ENCODE data around the gene PDE6D. TPM values are rescaled to one million over a fixed set of nuclear protein-coding genes. Genes with fewer than 3 reads are reported as not detected.
"Not testable (repeated sequence)": the region's sequence is repeated elsewhere in the genome, so short reads cannot be mapped to it uniquely, and the experiment has no call there.

Gene PDE6D
- total RNA-seq, 1 donor from 2014 or later = 14.8 TPM

DNA sequence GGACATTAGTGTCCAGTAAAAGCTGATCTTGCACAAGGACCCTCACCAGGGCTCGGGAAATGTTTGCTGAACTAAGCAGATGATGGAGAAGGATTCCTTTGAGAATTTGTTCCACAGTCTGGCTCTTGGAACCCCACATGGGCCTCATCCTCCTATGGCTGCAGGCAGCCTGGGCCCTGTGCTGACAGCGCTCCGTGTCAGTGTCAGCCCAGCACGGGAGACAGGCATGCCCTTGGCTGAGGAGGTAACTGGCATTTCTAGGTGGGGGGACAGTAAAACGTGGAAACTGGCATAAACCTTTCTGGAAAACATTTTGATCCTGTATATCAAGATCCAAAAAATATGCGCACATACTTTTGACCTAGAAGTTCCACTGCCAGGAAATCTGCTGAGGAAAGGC lies 62.3 kb downstream of the PDE6D start:
- no peak for DNase-seq

DNA sequence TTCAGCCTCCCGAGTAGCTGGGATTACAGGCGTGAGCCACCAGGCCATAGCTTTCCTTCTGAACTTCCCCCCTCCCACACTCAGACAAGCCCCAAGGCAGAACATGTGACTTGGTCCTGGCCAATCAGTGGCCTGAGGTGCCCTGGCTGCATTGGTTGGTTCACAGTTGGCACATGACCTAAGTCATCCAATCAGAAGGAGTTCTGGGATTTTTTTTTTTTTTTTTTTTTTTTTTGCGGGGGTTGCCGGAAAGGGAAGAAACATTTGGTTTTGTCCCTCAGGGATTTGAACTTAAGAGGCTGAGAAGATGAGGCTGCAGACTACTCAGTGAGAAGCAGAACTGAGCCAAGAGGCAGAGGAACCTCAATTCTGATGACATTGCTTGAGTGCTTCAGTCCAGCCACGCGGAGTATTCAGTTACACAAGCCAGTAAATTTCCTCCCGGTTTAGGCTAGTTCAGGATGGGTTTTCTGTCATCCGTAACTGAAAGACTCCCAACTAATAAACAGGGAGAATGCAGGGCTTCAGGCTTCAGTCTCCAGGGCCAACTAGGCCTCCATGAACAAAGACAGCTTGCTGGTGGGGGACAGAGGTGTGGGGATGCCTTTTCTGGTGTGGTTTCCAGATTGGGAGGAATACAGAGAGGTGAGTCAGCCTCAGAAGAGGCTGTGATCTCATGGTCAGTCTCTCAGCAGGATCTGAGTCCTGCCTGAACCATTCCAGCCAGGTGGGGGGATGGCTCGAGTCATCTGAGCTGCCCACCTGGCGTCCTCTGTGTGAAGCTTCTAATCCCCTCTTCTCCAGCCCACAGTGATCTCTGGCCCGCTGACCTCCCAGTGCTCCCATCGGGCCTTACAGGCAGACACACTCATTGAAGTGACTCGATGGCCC lies 63.6 kb downstream of the PDE6D start:
- peak; percentile 63 for DNase-seq

DNA sequence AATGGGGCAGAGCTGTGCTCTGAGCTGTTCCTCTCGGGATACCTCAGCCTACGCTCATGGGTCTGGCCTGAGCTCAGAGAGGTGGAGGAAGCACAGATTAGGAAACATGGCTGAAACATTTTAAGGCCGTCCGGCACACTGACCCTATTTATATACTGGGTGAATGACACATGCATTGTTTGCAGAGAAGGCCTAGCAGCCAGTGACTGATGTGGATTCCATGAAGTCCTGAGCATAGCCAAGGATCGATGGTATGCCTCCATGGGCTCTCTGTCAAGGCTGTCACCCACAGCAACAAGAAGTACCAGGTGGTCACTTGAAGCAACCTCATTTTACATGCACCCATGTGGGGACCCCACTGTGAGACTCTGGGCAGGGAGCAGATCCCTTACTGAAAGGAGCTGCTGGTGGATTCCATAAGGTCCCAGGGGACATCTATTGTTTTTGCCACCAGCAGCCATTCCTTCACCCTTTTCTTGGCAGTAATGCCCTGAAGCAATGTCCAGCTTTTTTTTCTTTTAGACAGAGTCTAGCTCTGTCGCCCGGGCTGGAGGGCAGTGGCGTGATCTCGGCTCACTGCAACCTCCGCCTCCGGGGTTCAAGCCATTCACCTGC lies 64.3 kb downstream of the PDE6D start:
- DNase-seq = peak; percentile 24

DNA sequence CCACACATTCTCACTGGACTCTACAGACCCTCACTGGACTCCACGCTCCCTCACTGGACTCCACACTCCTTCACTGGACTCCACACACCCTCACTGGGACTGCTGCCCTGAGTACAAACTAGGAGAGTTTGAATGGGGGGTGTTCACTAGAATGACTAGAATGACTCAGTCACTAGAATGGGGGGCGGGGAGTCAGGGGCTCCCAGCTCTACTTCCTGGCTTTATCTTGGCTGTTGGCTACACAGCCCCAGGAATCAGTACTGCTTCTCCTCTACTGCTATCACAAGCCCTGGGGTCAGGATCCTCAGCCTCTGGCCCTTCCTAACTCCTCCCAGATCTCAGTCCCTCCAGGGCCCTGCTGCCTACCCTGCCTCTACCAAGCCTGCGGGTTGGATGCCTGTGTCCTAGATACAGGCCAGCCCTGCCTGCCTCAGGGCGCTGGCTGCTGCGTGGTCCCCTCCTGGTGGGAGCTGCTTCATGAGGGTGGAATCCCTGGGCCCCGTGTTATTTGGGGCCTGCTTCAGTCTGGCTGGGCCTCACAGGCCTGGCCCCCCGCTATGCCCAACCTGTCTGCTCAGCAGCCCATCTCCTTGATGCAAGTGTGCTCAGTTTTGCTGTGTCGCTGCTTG lies 65.0 kb downstream of the PDE6D start:
- no peak for DNase-seq

DNA sequence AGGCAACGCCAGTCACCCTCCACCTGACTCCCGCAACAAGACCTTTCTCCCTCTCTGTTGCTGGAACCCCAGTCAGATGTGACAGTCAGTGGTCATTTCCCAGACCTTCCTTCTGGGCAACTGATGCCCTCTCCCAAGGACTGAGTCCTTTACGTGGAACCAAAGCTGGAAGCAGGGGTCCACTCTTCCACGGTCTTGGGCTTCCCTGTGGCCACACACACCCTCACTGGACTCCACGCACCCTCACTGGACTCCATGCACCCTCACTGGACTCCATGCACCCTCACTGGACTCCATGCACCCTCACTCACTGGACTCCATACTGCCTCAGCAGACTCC lies 65.6 kb downstream of the PDE6D start:
- DNase-seq = no peak

DNA sequence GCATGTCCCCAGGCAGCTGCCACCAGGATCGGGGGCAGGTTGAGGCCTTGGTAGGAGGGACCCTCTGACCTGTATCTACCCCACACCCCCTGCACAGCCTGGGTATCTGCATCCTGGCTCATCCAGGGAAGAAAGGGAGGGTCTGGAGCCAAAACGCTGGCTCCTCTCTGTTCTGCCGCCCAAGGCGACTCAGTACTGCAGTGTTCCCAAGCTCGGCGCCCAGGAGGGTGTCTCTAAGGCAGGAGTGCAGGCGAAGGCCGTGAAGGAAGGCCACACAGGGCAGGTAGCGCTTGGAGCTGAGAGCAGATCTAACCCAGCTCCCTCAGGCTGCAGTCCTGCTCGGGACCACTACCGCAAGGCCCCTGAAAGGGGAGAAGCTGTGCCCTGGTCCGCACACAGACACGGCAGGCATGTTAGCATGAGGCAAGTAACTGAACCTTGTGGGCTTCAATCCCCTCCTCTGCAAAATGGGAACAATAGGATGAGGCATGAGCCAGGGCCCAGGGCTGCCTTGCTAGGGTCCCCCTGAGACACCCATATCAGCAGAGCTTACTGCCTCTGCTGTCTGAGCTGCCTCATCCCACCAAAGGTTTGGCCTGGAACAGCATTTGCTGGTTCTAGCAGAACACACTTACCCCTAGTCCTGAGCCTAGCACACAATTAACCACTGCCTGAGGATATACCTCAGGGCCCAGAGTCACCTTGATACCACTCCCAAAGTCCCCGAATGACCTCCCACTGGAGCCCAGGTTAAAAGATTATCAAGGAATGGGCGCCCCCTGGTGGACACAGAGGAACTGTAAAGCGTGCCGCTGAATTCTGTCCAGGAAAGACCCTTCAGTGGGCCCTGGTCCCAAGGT lies 66.2 kb downstream of the PDE6D start:
- DNase-seq = peak; percentile 88

DNA sequence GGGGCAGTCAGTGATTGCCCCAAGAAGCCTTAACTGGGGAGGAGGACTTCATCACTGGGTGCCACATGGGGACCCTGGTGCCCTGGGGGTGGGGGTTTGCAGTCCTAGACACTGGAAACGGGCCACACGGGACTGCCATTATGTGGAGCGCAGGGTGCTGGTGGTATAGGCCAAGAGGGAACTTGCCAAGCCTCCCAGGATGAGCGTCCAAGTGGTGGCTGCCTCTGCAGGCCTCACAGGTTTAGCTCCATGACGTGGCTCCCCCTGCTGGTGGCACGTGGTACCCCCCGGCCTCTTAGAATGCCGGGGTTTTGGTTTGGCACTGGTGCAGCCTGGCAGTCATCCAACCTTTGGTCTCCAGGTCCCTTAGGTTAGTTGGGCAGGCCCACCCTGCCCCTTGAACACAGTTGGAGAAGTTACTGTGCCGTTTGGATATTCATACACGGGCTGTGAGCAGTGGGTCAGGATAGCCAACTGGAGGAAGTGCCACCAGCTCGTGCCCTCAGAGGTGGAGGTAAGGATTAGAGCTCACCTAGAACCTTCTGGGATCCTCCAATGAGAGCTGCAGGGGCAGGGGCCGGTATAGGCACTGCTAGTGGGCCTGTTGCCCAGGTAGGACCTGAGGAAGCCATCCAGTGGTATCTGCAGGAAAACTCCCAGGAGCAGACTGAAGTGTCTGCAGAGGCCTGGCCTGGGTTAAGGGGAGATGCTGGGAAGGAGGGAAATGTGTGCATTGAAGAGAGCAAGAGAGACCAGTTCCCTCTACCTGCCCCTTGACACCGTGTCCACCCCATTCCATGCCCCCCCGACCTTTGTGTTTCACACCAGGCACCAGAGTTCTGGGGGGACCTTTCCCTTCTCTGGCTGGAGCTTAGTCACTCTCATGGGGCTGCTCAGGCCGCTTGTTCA lies 67.1 kb downstream of the PDE6D start:
- DNase-seq = peak; percentile 90

DNA sequence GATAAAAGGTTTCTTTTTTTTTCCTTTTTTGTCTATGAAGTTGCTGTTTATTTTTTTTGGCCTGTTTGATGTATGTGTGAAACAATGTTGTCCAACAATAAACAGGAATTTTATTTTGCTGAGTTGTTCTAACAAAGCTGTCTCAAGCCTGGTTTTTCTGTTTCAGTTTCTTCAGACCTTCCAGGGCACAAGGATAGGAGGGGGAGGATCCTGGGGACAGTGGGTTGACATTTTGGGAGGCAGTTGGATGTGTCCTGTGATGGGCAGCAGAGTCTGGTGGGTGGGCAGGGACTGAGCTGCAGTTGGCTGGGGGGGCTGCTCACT lies 67.7 kb downstream of the PDE6D start:
- not testable (repeated sequence) for DNase-seq

DNA sequence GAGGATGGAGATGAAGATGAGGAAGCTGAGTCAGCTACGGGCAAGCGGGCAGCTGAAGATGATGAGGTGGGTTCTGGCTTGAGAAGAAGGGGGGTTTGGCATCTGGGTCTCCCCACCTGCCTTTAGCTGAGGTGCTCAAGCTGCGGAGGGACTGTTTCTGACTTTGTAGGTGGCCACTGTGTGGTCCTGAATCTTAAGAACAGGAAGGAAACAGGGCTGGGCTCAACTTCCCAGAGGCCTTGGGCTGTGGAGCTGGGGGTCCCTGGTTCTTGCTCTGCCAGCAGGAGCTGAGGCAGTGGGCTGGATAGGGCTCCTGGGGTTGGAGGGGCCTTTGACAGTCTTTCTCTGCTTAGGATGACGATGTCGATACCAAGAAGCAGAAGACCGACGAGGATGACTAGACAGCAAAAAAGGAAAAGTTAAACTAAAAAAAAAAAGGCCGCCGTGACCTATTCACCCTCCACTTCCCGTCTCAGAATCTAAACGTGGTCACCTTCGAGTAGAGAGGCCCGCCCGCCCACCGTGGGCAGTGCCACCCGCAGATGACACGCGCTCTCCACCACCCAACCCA lies 68.5 kb downstream of the PDE6D start:
- not testable (repeated sequence) for DNase-seq

DNA sequence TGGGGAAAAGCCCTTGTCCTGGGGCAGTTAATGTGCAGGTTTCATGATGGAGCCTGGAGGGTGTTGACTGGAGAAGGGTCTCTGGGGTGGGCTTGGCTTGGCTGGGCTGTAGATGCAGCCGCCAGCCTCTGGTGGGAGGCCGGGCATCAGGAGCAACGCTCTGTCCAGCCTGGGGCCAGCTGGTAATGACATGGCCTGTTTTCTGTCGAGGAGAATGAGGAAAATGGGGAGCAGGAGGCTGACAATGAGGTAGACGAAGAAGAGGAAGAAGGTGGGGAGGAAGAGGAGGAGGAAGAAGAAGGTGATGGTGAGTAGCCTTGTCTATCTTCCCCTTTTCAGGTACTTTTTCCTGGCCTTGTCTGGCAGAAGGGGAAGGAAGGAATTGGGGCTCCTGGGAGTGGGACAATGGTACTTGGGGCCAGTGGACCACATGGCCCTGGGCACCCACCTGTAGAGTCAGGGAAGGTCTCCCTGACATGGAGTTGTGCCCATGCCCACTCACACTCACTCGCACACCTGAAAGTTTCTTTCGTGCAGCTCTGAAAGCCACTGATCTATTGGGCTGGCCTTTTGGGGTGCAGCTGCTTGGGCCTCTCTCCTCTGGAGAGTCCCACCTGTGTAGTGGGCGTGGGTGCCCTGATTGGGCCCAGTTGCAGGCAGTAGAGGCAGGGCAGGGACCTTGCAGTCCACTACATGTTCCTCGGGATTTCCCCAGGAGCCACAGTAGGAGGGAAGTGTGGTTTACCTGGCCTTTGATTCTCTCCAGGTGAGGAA lies 69.2 kb downstream of the PDE6D start:
- DNase-seq = no peak

DNA sequence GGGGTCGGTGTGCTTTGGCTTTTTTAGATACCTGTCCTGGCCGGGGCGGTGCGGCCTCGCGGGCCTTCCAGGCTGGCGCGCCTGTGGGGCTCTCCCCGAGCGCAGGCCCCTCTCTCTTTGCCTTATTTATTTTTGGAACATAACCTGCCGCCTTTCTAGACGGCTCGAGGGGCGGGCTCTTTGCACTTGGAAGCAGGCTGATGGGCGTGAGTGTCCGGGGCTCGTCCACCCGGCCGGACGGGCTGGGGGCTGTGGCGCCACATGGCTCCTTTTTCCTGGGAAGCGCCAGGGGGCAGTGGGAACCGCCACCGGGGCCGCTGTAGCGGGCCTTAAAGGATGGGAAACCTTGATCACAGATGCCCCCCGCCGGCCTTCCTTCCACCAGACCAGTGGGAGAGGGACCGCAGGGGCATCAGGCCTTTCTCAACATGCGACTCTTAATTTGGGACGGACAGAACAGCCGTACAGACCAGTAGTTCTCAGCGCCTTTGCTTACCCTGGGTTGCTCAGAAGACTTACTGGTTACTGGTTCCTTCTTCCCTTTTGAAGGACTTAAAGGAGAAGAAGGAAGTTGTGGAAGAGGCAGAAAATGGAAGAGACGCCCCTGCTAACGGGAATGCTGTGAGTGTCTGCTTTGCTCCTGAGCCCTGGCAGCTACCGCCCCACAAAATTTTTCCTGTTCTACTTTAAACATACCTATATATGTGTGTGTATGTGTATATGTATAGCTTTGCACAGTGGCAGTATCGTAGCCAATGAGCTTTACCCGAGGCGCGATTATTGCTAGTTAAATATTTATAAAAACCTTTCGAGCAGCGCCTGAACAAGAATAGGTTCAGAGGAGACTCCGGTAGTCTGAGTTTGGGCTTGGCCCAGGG lies 70.0 kb downstream of the PDE6D start:
- DNase-seq = peak; percentile 64

DNA sequence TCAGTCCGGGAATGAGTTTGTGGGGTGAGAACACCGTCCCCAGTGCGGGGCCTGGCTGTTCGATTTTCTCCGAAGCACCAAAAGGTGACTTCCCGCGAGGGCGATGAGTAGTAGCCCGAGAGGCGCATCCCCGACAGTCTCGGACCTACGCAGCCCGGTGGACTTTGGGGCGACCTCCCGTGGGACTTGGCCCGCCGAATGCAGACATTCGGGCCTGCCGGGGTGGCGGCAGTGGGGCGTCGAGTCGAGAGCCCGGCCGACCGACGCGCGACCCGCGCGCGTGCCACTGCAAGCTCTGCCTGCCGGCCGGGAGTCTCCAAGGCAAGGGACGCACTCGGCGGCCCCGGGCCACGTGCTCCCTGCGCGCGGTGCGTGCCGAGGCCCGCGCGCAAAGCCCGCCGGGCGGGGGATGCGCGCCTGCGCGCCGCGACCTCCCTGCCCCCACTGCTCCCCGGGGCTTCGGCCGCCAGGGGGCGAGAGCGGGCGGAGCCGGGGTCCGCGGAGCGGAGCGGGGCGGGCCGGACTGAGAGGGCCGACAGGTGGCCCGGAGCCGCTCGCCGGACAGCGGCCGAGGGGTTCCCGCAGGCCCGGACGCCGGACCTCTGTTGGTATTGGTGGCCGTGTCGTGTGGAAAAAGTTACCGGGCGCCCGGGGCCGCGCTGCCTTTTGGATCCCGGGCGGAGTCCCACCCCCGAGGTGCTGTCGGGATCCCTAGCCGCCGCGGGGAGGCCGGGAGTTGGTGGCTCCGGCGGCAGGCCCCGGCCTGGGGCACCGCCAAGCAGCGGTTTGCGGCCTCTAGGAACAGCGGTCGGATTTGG lies 70.9 kb downstream of the PDE6D start:
- peak; percentile 94 for DNase-seq

DNA sequence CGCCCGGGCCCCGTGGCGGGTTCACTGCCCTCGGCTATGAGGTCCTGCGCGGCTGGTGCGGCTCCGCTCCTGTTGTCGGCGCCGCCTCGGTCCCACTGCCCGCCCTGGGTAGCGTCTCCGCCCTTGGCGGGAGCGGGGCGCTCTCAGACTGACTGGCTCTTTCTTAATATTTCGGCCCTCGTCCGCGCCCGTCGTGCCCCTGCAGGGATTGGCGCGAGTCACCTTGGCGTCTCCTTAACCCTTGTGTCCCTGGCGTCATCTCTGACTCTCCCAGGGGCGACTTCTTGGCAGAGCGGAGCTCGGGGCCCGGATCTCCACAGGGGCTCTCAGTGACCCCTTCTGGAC lies 71.5 kb downstream of the PDE6D start:
- DNase-seq = peak; percentile 61

DNA sequence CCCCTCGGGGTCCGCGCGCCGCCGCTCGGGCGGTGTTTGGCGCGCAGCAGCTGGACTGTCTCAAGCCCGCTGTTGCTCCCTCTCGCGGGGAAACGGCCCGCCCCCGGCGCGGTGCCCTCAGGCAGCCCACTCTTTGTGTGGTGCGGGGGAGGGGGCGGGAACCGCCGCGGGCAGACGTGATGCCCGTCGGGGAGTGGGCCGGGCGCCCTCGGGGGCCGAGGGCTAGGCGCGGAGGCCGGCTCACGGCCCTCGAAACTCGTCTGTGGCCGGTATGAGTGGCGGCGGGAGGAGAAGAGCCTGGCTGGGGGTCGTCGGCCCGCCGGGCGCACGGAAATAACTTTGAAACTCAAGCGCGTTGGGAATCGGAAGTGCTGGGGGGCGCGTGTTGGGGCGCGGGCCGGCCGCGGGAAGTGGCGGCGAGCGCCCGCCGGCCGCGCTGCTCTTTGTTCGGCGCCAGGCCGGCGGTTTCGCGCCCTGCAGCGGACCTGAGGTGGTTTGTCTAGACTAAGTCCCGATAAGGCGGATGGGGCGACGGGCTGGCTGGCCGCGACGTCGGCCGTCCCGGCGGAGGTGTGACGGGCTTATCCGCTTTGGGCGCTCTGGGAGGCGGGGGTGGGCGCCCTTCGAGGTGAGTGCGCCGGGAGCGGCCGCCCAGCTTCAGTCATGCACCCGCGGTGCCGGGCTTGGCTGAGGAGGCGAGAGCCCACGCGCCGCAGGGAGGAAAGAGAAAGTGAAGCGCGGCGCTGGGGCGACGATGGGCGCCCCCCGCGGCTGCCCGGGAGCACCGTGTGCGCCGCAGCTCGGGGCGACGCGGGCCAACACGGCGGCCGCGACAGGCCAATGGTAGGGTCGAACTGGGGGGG lies 72.1 kb downstream of the PDE6D start:
- peak; percentile 64 for DNase-seq

DNA sequence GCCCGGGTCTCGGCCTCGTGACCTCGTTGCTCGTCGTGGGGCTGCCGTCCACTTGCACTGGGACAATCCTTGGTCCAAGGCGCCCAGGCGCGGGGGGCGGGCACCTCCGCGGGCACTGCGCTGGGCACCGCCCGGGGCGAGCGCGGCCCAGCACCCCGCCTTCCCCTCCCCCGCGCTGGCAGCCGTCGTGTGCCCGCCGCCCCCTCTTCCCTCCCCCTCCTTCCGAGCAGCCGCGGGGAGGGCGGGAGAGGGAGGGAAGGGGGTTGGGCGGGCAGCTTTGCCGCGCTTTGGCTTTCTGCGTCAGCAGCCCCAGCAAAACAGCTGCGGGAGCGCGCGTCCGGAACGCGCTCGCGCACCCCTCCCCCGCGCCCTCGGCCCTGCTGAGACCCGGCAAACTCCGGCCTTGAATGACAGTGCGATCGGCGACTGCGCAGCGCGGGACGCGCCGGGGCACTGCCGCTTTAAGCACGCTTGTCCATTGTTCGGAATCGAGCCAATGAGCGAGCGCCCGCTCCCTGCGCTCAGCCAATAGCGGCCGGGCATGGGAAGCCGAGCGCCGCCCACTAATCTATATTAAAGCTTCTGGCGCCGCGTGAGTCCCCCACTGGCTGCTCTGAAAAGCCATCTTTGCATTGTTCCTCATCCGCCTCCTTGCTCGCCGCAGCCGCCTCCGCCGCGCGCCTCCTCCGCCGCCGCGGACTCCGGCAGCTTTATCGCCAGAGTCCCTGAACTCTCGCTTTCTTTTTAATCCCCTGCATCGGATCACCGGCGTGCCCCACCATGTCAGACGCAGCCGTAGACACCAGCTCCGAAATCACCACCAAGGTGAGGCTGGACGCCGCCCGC lies 72.9 kb downstream of the PDE6D start, which contains the start of gene PTMA:
Gene PTMA, plus strand, starts transcription at position 599 of the 846 bp plus-strand sequence. Its CDS starts 182 bp downstream, at position 781.
- peak; percentile 100 for DNase-seq

DNA sequence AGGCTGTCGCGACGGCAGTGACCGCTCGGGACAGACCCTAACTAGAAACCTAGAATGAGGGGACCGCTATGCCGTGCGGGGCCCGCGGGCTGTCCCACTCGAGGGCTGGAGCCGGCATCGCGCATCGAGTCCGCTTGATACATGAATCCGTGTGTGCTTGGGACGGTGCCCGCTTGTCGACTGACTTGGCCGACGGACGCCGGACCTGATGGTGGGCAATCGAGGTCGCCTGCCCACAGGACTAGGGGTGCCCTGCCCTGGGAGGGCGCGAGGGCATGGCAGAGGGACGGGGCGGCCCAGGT lies 73.5 kb downstream of the PDE6D start:
- peak; percentile 75 for DNase-seq

All from tongue (tissue), 2 donors.